ENCODE data around the gene TPST2. TPM values are rescaled to one million over a fixed set of nuclear protein-coding genes. Genes with fewer than 3 reads are reported as not detected.

Gene TPST2
- total and polyA plus RNA-seq, 9 of the 15 experiments (the other 6 are each of a cell fraction or from before 2014, with no cell fraction given), result 14.2 to 123 (median 60.1) TPM

- Histone ChIP-seq H3K27ac (ENCODE audit: extremely low read depth, low read depth, low read length) (no peak overlapping the region), H3K9me3 (replicated peaks; ENCODE audit: control insufficient read depth, insufficient read depth, low read depth, low read length) (no peaks in the 10 kb centered on the region), H3K4me3 (no peak overlapping the region), H3K9ac (ENCODE audit: insufficient read depth in 1 of 2, low read depth in 2 of 2, low read length in 2 of 2) (no peak overlapping the region), H4K20me1 (replicated peaks; ENCODE audit: control insufficient read depth, insufficient read depth, low read length) (no peaks in the 10 kb centered on the region; the same call in 1 of the 2 replicates), H3K79me2 (ENCODE audit: control insufficient read depth, insufficient read depth, low read length) (peaks cover 55% of the 10 kb centered on the region), H3K36me3 (ENCODE audit: control insufficient read depth, insufficient read depth, low read length) (peaks cover 94% of the 10 kb centered on the region; the same call in 2 of the 3 replicates), H3K27me3 (ENCODE audit: control insufficient read depth in 2 of 2, insufficient read depth in 2 of 2, low read length in 2 of 2) (no peaks in the 10 kb centered on the region), H2AFZ (ENCODE audit: low read depth, low read length) (no peak overlapping the region), H3K4me1 (replicated peaks in 1 of 2; ENCODE audit: control insufficient read depth in 2 of 2, insufficient read depth in 2 of 2, low read length in 2 of 2) (peaks cover 0 to 10% of the 10 kb centered on the region in 2 experiments; a peak in 2 of 5 replicates), H3K9me1 (ENCODE audit: control insufficient read depth, insufficient read depth, low read length) (no peaks in the 10 kb centered on the region), H3K4me2 (ENCODE audit: insufficient read depth, low read length) (no peak overlapping the region)
- WGBS (ENCODE audit: insufficient coverage, low coverage, missing lambda C conversion rate), result 100% methylated on average over 2 of the region's 2 CpGs
- ChIA-PET CTCF (ENCODE audit: low intra/inter-chr PET ratio) (no interaction called here), POLR2A (interaction anchor here (0.6 to 1.2 kb wide), 3 partner anchors 11 to 47 kb away, joined by 3 to 4 read pairs (median 3); partner anchors contain the start of gene TFIP11)
- intact Hi-C loops (cut with micrococcal nuclease) (no loop called here), in situ Hi-C loops (cut with MboI) (no loop called here)
- DNase-seq (ENCODE audit: extremely low read depth in 1 of 4, low spot score in 3 of 4) (no peak), ATAC-seq (no peak), FAIRE-seq (no peak)
- TSS peak; percentile 8 for BruUV-seq (replicated peaks)
- no peak for TF ChIP-seq HMBOX1 (IDR thresholded peaks at IDR 0.05)
- no peak for TF ChIP-seq U2AF2 (optimal IDR thresholded peaks at IDR 0.05; ENCODE audit: low read depth, low read length)
- TF ChIP-seq NFIX (CRISPR knock-in tag; IDR thresholded peaks at IDR 0.05; ENCODE audit: low read depth), result no peak
- TF ChIP-seq RBM39 (optimal IDR thresholded peaks at IDR 0.05; ENCODE audit: low read depth, low read length), result no peak
- no peak for TF ChIP-seq MTA1 (IDR thresholded peaks at IDR 0.05; ENCODE audit: borderline replicate concordance)
- no peak for TF ChIP-seq CBX3 (IDR thresholded peaks at IDR 0.05; ENCODE audit: borderline replicate concordance in 1 of 2, low read length in 2 of 2)
- TF ChIP-seq CHD1 (IDR thresholded peaks at IDR 0.05; ENCODE audit: low read length), result no peak
- TF ChIP-seq TAF1 (IDR thresholded peaks at IDR 0.05; ENCODE audit: control insufficient read depth, extremely low read depth, insufficient read depth, low read length, severe bottlenecking), result no peak
These were observed 49.8 kb downstream of the TPST2 start for GRCh38 chr22:26540119-26540518.
